Pulmonary artery endothelial cell (primary cell): ENCODE data around the gene A2M. TPM values are rescaled to one million over a fixed set of nuclear protein-coding genes. Genes with fewer than 3 reads are reported as not detected.

Experiments used
- DNase-seq: peaks from one replicate; pipeline ENCODE4 v3.0.0-alpha.2; 2011; ENCODE audit warnings: low read depth, low spot score
- total RNA-seq: library from RNA; depleted of rRNA; stranded (reverse); fragments of >200 nt; gene quantifications from 2 replicates; pipeline ENCODE4 v1.2.3, GENCODE V29; 2014

Gene A2M
- total RNA-seq, 1 donor from 2014 or later, result 1.4 TPM

DNA sequence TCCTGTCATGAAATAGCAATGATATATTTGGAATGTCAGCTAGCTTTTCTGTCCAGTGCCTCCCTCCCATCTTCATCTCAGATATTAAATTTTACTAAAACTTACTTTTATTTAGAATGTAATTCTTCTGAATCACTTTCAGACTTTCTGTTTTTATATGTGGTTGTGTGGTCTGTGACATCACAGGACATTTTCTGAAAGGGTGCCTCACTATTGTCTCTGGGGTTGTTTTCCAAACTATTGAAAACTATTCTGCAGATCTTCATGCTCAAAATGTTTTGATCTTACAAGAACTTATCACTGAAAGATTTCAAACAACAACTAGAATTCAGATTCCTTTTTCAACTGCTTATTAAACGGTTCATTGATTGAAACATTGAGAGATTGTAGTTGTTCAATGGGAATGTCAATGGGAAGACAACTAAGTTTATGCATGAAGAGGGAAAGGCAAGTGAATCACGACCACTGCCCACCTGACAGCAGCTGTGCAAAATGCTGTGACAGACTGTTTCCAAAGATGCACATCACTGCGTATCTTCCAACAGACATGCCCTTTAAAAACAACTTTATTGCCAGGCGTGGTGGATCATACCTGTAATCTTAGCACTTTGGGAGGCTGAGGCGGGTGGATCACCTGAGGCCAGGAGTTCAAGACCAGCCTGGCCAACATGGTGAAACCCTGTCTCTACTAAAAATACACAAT is 75.1 kb downstream of the A2M start:
- no peak for DNase-seq

DNA sequence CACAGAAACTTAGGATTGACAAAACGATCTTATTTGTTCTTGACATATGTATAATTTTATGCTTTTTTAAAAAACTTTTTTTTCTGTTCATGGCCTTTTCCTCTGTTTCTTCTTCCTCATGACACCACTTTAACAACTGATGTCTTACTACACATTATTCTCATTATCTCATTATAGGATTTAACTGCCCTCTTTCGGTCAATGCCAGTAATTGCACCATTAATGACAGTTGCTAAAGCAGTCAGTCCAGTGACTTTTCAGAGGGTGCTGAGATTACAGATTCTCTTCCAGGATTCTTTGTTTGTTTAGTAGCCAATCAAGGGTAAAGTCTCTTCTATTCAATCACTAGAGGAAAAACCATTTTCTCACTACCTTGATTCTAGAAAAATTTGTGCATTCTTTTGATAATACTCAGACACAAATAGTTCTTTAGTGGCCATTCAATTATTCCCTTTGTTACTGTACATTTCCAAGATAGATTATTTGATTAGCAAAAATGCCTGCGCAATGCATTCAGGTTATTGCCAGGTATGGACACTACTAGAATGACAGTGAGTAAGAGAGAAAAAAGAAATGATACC is 76.2 kb downstream of the A2M start:
- peak; percentile 17 for DNase-seq

DNA sequence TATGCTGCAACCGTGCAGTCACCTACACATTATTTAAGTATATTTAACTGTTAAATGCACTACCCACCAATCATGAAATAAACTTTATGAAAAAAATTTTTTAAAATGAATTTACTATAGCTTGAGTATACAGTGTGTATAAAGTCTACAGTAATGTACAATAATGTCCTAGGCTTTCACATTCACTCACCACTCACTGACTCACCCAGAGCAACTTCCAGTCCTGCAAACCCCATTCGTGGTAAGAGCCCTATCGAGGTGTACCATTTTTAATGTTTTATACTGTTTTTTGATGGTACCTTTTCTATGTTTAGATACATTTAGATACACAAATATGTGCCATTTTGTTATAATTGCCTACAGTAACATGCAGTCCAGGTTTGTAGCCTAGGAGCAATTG is 78.3 kb downstream of the A2M start:
- DNase-seq, result no peak

DNA sequence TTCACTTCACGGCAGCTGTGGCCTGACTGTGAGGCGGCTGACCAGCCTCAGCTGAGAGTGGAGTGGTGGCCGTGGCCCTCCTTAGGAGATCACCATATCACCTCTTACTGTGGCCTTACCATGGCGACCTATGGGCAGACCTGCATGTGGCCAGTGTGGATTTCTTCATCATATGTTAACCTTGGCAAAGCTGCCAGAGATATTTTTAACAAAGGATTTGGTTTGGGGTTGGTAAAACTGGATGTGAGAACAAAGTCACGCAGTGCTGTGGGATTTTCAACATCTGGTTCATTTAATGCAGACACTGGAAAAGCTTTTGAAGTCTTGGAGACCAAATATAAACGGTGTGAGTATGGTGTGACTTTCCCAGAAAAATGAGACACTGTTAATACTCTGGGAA is 79.5 kb downstream of the A2M start:
- no peak for DNase-seq

DNA sequence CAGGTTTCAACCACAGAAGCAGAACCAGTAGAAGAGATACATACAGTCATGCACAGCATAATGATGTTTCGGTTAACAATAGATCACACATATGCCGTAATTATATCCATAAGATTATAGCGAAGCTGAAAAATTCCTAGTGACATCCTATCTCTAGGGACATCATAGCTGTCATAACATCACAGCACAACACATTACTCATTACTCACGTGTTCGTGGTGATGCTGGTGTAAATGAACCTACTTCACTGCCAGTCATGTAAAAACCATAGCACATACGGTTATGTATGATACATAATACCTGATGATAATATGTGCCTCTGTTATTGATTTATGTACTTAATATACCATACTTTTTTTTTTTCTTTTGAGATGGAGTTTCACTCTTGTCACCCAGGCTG is 81.6 kb downstream of the A2M start:
- DNase-seq, result no peak

DNA sequence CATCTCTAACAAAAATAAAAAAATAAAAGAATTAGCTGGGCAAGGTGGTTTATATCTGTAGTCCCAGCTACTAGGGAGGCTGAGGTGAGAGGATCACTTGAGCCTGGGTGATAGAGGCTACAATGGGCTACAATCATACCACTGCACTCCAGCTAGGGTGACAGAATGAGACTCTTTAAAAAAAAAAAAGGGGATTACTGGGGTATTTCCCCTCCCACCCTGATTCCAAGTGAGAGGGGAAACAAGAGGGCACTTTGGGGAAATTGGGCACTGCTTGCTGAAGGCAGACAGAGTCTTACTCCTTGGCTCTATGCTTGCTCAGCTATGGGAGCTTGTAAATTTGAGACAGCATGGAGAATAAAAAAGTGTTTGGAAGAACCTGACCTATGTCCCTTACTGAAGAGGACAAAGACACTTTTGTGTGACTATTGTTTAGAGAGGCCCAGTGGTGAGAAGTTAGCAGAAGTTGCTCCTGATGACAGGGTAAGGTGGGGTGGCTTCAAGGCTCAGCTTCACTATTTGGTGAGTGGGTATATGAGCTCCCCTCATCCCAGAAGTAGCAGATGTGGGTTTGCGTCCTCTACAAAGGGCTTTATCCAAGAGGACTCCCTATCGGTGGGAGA is 82.3 kb downstream of the A2M start:
- no peak for DNase-seq

DNA sequence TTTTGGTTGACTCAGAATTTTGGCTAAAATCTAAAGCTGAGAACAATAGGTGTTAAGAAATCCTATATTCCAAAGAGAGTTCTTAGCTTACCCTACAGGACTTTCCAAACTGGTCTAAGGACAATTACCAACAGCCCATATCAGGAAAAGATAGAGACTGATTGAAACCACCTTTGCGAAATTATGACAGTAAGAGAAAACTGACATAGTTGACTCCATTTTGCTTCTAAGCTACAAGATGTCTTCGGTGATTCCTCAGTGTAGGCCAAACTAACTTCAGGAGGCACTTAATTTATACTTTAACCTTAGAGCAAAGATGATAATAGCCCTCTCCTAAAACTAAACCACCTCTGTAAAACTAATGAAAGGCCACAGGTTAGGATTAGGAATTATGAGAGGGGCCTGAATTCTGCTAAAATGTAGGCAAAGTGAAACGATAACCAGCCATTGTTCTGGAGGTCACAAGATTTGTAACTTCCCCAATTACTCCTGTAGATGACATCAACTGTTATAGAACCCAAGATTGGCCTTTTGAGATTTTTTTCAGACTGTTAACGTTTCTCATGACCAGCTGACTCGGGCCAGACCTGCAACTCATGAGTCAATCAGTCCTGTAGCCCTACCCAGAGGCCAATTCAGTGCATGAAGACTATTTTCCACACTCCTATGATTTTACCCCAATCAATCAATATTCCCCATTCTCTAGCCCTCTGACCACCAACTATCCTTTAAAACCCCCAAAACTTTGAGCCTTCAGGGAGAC is 83.3 kb downstream of the A2M start:
- DNase-seq, result no peak

DNA sequence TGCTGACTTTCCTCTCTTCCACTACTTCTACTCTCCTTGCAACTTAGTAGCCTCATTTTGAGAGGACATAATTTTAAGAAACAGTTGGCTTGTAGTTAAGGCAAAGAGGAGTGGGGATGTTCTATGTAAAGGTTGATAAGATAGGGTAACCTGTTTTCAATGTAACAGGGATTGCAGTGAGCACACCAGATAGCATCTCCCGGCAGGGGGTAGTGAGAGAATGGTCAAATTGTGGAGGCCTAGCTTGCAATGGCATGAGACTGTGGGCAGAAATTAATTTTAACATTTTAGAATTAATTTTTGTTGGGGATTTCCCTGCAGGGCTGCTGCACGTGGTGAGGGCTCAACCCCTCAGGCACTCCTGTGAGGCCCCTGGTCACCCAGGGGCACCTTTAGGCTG is 84.9 kb downstream of the A2M start:
- no peak for DNase-seq

DNA sequence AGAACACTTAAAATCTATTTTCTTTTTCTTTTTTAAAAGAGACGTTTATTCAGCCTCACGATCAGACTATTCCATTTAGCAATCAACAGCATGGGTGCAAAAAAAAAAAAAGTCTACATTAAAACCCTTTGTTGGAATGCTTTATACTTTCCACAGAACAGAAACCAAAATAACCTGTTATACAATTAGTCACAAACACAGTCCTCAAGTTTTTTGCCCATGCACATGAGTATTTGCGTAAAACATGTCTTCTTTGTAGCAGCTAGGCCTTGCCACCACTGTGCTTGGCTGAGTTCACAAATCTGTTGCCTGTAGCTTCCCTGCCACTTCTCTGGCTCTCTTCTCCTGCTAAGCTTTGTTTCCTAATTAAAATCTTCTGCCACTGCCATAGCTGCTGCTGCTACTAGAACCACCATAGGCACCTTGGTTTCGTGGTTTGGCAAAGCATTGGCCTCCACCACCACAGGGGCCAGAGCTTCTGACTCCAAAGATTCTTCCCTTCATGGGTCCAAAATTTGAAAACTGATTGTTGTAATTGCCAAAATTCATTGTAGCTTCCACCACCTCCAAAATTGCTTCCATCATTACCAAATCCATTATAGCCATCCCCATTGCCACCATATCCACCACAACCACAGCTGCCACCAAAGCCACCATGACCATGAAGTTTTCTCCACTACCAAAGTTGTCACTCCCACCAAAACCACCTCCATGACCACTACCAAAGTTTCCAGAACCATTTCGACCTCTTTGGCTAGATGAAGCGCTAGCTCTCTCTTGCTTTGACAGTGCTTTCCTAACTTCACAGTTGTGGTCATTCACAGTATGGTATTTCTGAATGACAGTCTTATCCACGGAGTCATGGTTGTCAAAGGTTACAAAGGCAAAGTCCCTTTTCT is 88.3 kb downstream of the A2M start:
- no peak for DNase-seq

DNA sequence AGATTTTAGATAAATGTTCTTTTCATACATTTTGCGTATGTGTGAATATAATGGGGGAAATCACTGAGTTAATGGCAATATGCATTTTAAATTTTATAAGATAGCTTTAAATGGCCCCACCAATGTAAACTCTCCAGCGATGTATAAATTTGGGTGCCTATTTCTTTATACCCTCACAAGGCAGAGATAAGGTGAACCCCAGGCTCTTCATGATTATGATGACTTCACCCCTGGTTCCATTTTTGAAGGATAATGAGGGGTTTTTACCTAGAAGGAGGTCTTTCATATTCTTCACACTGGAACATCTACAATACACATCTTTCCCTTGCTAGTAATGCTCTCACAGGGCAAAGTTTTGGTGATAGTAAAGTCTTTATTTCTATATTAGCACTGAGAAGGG is 91.2 kb downstream of the A2M start:
- no peak for DNase-seq

DNA sequence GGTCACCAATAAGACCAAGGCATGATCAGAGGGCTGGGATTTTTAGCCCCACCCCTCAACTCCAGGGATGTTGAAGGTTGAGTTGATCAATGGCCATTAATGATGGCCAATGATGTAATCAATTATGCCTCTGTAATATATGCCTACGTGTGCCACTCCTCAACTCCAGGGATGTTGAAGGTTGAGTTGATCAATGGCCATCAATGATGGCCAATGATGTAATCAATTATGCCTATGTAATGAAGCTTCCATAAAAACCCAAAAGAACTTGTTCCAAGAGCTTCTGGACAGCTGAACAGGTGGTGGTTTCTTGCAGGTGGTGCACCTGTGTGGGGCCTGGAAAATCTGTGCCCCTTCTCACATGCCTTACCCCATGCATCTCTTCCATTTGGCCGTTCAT is 93.1 kb downstream of the A2M start:
- DNase-seq, result no peak

Other genes starting within 250 kb of the A2M start
- 17.5 and 17.7 TPM in 2 replicates for gene PHC1, start 201.4 kb downstream of the A2M start, total RNA-seq
- gene M6PR, start 166.3 kb downstream of the A2M start, total RNA-seq, result 189 and 205 TPM in 2 replicates
- 7.9 and 10.0 TPM in 2 replicates for gene KLRG1, start 126.4 kb downstream of the A2M start, total RNA-seq
- 0.14 and 0.40 TPM in 2 replicates for gene PZP, start 92.5 kb upstream of the A2M start, total RNA-seq